ENCODE data around the gene EPB41L2. TPM values are rescaled to one million over a fixed set of nuclear protein-coding genes. Genes with fewer than 3 reads are reported as not detected.

The EPB41L2 gene
- total and polyA plus RNA-seq, 10 donors, result 19.3 to 210 (median 123) TPM

GRCh38 chr6:130970839-130971410 lies 92.1 kb downstream of the EPB41L2 start:
- H3K27me3 ChIP-seq (replicated peaks in 1 of 7), result no peaks in the 10 kb centered on the region
- no peaks in the 10 kb centered on the region for H3K36me3 ChIP-seq
- peak overlapping the region in 7 of 8 donors; percentile 1 to 81 (median 67) for H3K27ac ChIP-seq
- H3K9me3 ChIP-seq, result no peaks in the 10 kb centered on the region
- H3K4me3 ChIP-seq, result no peak overlapping the region
- WGBS, 5 donors, result 87 to 96% (median 88%) methylated on average over 9 of the region's 9 CpGs
- TF ChIP-seq, protein P1, sequence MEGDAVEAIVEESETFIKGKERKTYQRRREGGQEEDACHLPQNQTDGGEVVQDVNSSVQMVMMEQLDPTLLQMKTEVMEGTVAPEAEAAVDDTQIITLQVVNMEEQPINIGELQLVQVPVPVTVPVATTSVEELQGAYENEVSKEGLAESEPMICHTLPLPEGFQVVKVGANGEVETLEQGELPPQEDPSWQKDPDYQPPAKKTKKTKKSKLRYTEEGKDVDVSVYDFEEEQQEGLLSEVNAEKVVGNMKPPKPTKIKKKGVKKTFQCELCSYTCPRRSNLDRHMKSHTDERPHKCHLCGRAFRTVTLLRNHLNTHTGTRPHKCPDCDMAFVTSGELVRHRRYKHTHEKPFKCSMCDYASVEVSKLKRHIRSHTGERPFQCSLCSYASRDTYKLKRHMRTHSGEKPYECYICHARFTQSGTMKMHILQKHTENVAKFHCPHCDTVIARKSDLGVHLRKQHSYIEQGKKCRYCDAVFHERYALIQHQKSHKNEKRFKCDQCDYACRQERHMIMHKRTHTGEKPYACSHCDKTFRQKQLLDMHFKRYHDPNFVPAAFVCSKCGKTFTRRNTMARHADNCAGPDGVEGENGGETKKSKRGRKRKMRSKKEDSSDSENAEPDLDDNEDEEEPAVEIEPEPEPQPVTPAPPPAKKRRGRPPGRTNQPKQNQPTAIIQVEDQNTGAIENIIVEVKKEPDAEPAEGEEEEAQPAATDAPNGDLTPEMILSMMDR (IDR thresholded peaks at IDR 0.05 in 8 of 11, conservative IDR thresholded peaks at IDR 0.05 in 3 of 11), result no peak
- TF ChIP-seq POLR2AphosphoS5 (IDR thresholded peaks at IDR 0.05) (no peak), POLR2A (IDR thresholded peaks at IDR 0.05) (no peak)
- intact Hi-C loops (cut with DNase I; ENCODE audit: low total_unique reads), result no loop called here
- DNase-seq, result no peak
- H3K4me1 ChIP-seq, result peaks cover 5 to 38% (median 21%) of the 10 kb centered on the region in 6 donors

DNA sequence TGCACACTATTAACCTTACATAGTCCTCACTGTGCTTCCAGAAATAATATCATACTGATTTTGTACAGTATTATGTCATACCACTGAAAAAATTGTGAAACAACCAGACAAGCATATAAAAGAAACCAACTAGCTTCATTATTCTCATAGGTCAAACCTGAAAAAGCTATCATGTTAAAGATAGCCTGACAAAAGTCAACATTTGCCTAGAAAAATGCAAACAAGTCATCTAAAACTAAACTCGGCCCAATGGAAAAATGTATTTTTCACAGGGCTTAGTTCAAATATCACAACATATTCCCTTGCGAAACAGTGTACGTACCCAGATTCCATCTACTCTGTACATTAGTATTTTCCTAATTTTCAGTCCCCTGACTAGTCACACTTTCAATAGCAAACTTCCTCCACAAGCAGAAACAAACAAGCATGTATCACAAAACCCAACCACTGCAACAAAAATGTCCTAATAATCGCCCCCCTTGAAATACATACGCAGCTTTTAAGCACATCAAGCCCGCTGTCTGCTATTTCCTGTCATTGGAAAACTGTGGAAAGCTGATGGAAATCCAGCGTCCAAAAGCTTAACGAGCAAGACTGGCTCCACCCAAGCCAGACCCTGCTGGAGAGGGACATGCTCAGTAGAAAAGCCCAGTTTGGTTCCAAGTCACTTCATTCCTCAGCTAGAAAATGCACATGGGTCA lies 93.1 kb downstream of the EPB41L2 start:
- TF ChIP-seq POLR2AphosphoS5 (IDR thresholded peaks at IDR 0.05) (peak in 1 of 3 donors; percentile 38), POLR2A (IDR thresholded peaks at IDR 0.05) (no peak)
- TF ChIP-seq, protein P1 (IDR thresholded peaks at IDR 0.05 in 8 of 11, conservative IDR thresholded peaks at IDR 0.05 in 3 of 11), result no peak
- 56 to 72% (median 66%) methylated on average over 8 of the region's 8 CpGs for WGBS, 5 donors
- Histone ChIP-seq H3K4me1 (peaks cover 8 to 48% (median 28%) of the 10 kb centered on the region in 6 donors), H3K9me3 (no peaks in the 10 kb centered on the region), H3K36me3 (no peaks in the 10 kb centered on the region), H3K27ac (peak overlapping the region in 7 of 8 donors; percentile 60 to 81 (median 67)), H3K4me3 (peak overlapping the region in 5 of 8 donors; percentile 1 to 57 (median 14)), H3K27me3 (replicated peaks in 1 of 7) (no peaks in the 10 kb centered on the region)
- intact Hi-C loops (cut with DNase I; ENCODE audit: low total_unique reads), result no loop called here
- DNase-seq, result no peak

DNA sequence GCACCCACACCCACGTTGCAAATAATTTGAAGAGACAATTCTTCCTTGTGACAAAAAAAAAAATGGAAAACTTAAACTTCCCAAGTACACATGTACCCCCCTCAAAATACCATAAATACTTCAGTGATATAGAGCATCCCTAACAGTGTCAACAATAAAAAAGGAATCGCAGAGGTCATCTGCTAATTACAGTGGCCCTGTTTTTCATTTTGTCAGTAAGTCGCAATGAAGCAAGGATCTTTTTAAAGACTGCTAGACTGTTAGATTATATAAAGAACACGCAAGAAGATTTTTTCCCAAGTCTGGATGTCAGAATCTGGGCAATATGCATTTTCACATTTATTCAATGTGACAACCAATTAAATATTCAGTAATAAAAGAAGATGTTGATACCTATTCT lies 93.9 kb downstream of the EPB41L2 start:
- H3K4me1 ChIP-seq, result peaks cover 8 to 56% (median 34%) of the 10 kb centered on the region in 6 donors
- H3K9me3 ChIP-seq, result no peaks in the 10 kb centered on the region
- peak overlapping the region in 3 of 8 donors; percentile 14 to 57 (median 36) for H3K4me3 ChIP-seq
- no peaks in the 10 kb centered on the region for H3K27me3 ChIP-seq (replicated peaks in 1 of 7)
- no peaks in the 10 kb centered on the region for H3K36me3 ChIP-seq
- TF ChIP-seq POLR2AphosphoS5 (IDR thresholded peaks at IDR 0.05), result no peak
- no peak for TF ChIP-seq POLR2A (IDR thresholded peaks at IDR 0.05)
- TF ChIP-seq, protein P1 (IDR thresholded peaks at IDR 0.05 in 8 of 11, conservative IDR thresholded peaks at IDR 0.05 in 3 of 11), result no peak
- 59 to 82% (median 78%) methylated on average over 4 of the region's 4 CpGs for WGBS, 5 donors
- intact Hi-C loops (cut with DNase I; ENCODE audit: low total_unique reads), result no loop called here
- peak overlapping the region in 7 of 8 donors; percentile 60 to 81 (median 67) for H3K27ac ChIP-seq
- no peak for DNase-seq

- TF ChIP-seq POLR2A (IDR thresholded peaks at IDR 0.05), result no peak
- no peak for TF ChIP-seq POLR2AphosphoS5 (IDR thresholded peaks at IDR 0.05)
- TF ChIP-seq, protein P1 (IDR thresholded peaks at IDR 0.05 in 8 of 11, conservative IDR thresholded peaks at IDR 0.05 in 3 of 11), result no peak
- no peaks in the 10 kb centered on the region for H3K9me3 ChIP-seq
- H3K4me3 ChIP-seq, result peak overlapping the region in 1 of 8 donors; percentile 57
- H3K27ac ChIP-seq, result peak overlapping the region in 6 of 8 donors; percentile 11 to 81 (median 55)
- peaks cover 8 to 62% (median 36%) of the 10 kb centered on the region in 6 donors for H3K4me1 ChIP-seq
- 68 to 87% (median 81%) methylated on average over 4 of the region's 4 CpGs for WGBS, 5 donors
- H3K36me3 ChIP-seq, result no peaks in the 10 kb centered on the region
- H3K27me3 ChIP-seq (replicated peaks in 1 of 7), result no peaks in the 10 kb centered on the region
- DNase-seq, result no peak
- intact Hi-C loops (cut with DNase I; ENCODE audit: low total_unique reads), result no loop called here
Observed at GRCh38 chr6:130968476-130968875, 94.6 kb downstream of the EPB41L2 start.

Measured in spleen (tissue), 11 donors.